ENCODE measurements around the gene ERCC1. TPM values are rescaled to one million over a fixed set of nuclear protein-coding genes. Genes with fewer than 3 reads are reported as not detected.

ERCC1 gene
- polyA plus RNA-seq, 2 of the 4 experiments (the other 2 are of a cell fraction): 81.7 to 93.0 TPM

GRCh38 chr19:45467115-45467455 is 43.4 kb upstream of the ERCC1 start:
- CTCF ChIA-PET: interaction anchor here (1.0 to 33.4 kb wide), 8 partner anchors 11 to 63 kb away, joined by 3 to 1883 read pairs (median 16); partner anchors contain the start of genes ERCC1, PPP1R13L and RTN2
- POLR2A ChIA-PET: interaction anchor here (0.5 to 3.5 kb wide), 9 partner anchors 11 to 1710 kb away, joined by 3 to 40 read pairs (median 9); partner anchors contain the start of genes ERCC1 and PPM1N
- Histone ChIP-seq H3K9me3 (no peaks in the 10 kb centered on the region), H3K27ac (peak overlapping the region in 1 of 2 experiments; percentile 60; a peak in 3 of 6 replicates), H3K4me2 (peak overlapping the region; percentile 96), H3K4me3 (peak overlapping the region; percentile 58), H3K4me1 (peaks cover 24% of the 10 kb centered on the region)
- FAIRE-seq: no peak
- WGBS (ENCODE audit: missing lambda C conversion rate): 1% methylated on average over 11 of the region's 11 CpGs
- no peak for ATAC-seq
- TF ChIP-seq CEBPB (IDR thresholded peaks at IDR 0.05) (no peak), ATOH8 (CRISPR knock-in tag; IDR thresholded peaks at IDR 0.05; ENCODE audit: low read depth) (0 out of 2 replicates have a peak, but pooled peaks have one; percentile 28), SREBF2 (IDR thresholded peaks at IDR 0.05) (no peak), CHD4 (IDR thresholded peaks at IDR 0.05; ENCODE audit: borderline replicate concordance) (peak; percentile 54; the same call in 1 of the 2 replicates), HOXB5 (CRISPR knock-in tag; IDR thresholded peaks at IDR 0.05) (peak; percentile 41; the same call in 1 of the 2 replicates), POLR2AphosphoS2 (conservative IDR thresholded peaks at IDR 0.05; ENCODE audit: low read length) (no peak), ZNF302 (CRISPR knock-in tag; IDR thresholded peaks at IDR 0.05) (no peak), TP53 (CRISPR knock-in tag; IDR thresholded peaks at IDR 0.05) (peak; percentile 53; the same call in 1 of the 2 replicates), NPAS2 (CRISPR knock-in tag; IDR thresholded peaks at IDR 0.05; ENCODE audit: borderline replicate concordance) (no peak)
- DNase-seq (ENCODE audit: low read depth in 1 of 2, low spot score in 1 of 2): no peak

GRCh38 chr19:45464852-45465441 is 41.2 kb upstream of the ERCC1 start:
- H3K4me3 ChIP-seq: no peak overlapping the region
- ChIA-PET POLR2A (no interaction called here), CTCF (interaction anchor here (1.1 to 33.4 kb wide), 4 partner anchors 9 to 28 kb away, joined by 3 to 1883 read pairs (median 132); partner anchors contain the start of gene ERCC1)
- H3K4me1 ChIP-seq: peaks cover 19% of the 10 kb centered on the region
- H3K27ac ChIP-seq: no peak overlapping the region
- WGBS (ENCODE audit: missing lambda C conversion rate): 67% methylated on average over 8 of the region's 8 CpGs
- ATAC-seq (no peak), DNase-seq (ENCODE audit: low read depth in 1 of 2, low spot score in 1 of 2) (peak in 1 of 2 experiments; percentile 58), FAIRE-seq (no peak)
- TF ChIP-seq USF2 (IDR thresholded peaks at IDR 0.05) (no peak), SREBF2 (IDR thresholded peaks at IDR 0.05) (no peak), MAX (IDR thresholded peaks at IDR 0.05) (no peak), HEYL (CRISPR knock-in tag; IDR thresholded peaks at IDR 0.05) (no peak), FOXS1 (CRISPR knock-in tag; IDR thresholded peaks at IDR 0.05) (no peak), ZFP36 (IDR thresholded peaks at IDR 0.05; ENCODE audit: borderline replicate concordance, partially characterized antibody) (no peak), CBX2 (IDR thresholded peaks at IDR 0.05; ENCODE audit: borderline replicate concordance, low read depth) (no peak), RFX5 (IDR thresholded peaks at IDR 0.05) (no peak), NPAS2 (CRISPR knock-in tag; IDR thresholded peaks at IDR 0.05; ENCODE audit: borderline replicate concordance) (no peak), HDAC2 (IDR thresholded peaks at IDR 0.05) (no peak), ATOH8 (CRISPR knock-in tag; IDR thresholded peaks at IDR 0.05; ENCODE audit: low read depth) (no peak), FOSB (CRISPR knock-in tag; IDR thresholded peaks at IDR 0.05) (no peak), BHLHE40 (IDR thresholded peaks at IDR 0.05; ENCODE audit: low read depth, low read length) (no peak)
- H3K9me3 ChIP-seq: no peaks in the 10 kb centered on the region
- H3K4me2 ChIP-seq: no peak overlapping the region

- CTCF ChIA-PET: interaction anchor here (1.1 to 33.4 kb wide), 4 partner anchors 9 to 27 kb away, joined by 3 to 1883 read pairs (median 132); partner anchors contain the start of gene ERCC1
- H3K9me3 ChIP-seq: no peaks in the 10 kb centered on the region
- H3K4me2 ChIP-seq: no peak overlapping the region
- H3K4me1 ChIP-seq: peaks cover 20% of the 10 kb centered on the region
- H3K4me3 ChIP-seq: no peak overlapping the region
- no peak for ATAC-seq
- POLR2A ChIA-PET: no interaction called here
- H3K27ac ChIP-seq: no peak overlapping the region
- DNase-seq (ENCODE audit: low read depth in 1 of 2, low spot score in 1 of 2): no peak
- 75% methylated on average over 2 of the region's 2 CpGs for WGBS (ENCODE audit: missing lambda C conversion rate)
- FAIRE-seq: no peak
- TF ChIP-seq KDM5A (IDR thresholded peaks at IDR 0.05) (no peak), ATOH8 (CRISPR knock-in tag; IDR thresholded peaks at IDR 0.05; ENCODE audit: low read depth) (no peak), ZFP36 (IDR thresholded peaks at IDR 0.05; ENCODE audit: borderline replicate concordance, partially characterized antibody) (peak; percentile 81), MYC (IDR thresholded peaks at IDR 0.05; ENCODE audit: borderline replicate concordance, low read length) (no peak), FOSB (CRISPR knock-in tag; IDR thresholded peaks at IDR 0.05) (no peak), POLR2A (IDR thresholded peaks at IDR 0.05; ENCODE audit: low read length) (no peak), RCOR1 (IDR thresholded peaks at IDR 0.05; ENCODE audit: low read depth, low read length) (no peak), CHD2 (IDR thresholded peaks at IDR 0.05; ENCODE audit: low read length, partially characterized antibody) (no peak), ELK1 (IDR thresholded peaks at IDR 0.05; ENCODE audit: low read depth, low read length) (no peak), E2F6 (IDR thresholded peaks at IDR 0.05; ENCODE audit: borderline replicate concordance, low read depth) (no peak), GATA3 (IDR thresholded peaks at IDR 0.05; ENCODE audit: borderline replicate concordance) (no peak)
Observed at GRCh38 chr19:45464274-45464673, 40.6 kb upstream of the ERCC1 start.

All from A549 (cell line).